ENCODE measurements around the gene ANKRD55.

- no peak for TF ChIP-seq CTCF (IDR thresholded peaks at IDR 0.05)
- TF ChIP-seq POLR2A (IDR thresholded peaks at IDR 0.05; ENCODE audit: low read depth) = no peak
- no peak for TF ChIP-seq POLR2AphosphoS5 (IDR thresholded peaks at IDR 0.05)
- no peak for TF ChIP-seq EP300 (IDR thresholded peaks at IDR 0.05)
These were observed 149.8 kb downstream of the ANKRD55 start for GRCh38 chr5:56083286-56083854.
